Activated CD8-positive, alpha-beta memory T cell treated with anti-CD3 and anti-CD28 coated beads, Interleukin-2, amount 50 U/mL, for 24 hours (primary cell): ENCODE measurements around the gene PRSS3.
"Not testable (repeated sequence)": the region's sequence is repeated elsewhere in the genome, so short reads cannot be mapped to it uniquely, and the experiment has no call there.

Experiments used
- DNase-seq: peaks from one replicate; pipeline ENCODE4 v3.0.0-alpha.2; 2020; ENCODE audit errors: extremely low read depth

PRSS3 gene

DNA sequence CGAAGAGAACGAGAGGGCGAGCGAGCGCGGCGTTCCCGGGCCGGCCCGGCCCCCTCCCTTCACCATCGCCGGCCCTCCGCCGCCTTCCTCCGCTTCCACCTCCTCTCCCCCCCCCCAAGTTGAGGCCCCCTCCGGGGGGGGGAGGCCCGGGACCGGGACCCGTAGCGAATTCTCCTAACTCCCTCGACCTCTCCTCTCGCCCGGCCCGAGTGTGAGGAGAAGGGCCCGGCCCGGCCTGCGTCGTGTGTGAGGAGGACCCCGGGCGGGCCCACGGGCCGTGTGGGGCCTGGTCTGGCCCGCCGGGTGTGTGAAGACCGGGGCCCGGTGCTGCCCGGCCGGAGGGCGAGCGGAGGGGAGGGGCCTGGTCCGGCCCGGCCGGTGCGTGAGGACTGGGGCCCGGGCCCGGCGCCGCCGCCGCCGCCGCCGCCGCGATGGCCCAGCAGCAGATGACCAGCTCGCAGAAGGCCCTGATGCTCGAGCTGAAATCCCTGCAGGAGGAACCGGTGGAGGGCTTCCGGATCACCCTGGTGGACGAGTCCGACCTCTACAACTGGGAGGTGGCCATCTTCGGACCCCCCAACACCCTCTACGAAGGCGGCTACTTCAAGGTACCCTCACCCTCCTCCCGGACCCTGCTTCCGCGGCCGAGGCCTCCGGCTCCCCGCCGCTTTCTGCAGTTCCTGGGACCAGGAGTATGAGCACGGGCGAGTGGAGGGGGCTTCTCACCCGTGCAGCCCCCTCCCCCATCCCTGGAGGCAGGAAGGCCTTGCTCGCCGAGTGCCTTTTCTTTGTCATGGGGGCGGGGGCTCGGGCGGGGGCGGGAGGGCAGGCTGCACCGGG, 22.2 kb downstream of the PRSS3 start:
- no peak for DNase-seq

GRCh38 chr9:33818167-33818846, 22.9 kb downstream of the PRSS3 start:
- no peak for DNase-seq

DNA sequence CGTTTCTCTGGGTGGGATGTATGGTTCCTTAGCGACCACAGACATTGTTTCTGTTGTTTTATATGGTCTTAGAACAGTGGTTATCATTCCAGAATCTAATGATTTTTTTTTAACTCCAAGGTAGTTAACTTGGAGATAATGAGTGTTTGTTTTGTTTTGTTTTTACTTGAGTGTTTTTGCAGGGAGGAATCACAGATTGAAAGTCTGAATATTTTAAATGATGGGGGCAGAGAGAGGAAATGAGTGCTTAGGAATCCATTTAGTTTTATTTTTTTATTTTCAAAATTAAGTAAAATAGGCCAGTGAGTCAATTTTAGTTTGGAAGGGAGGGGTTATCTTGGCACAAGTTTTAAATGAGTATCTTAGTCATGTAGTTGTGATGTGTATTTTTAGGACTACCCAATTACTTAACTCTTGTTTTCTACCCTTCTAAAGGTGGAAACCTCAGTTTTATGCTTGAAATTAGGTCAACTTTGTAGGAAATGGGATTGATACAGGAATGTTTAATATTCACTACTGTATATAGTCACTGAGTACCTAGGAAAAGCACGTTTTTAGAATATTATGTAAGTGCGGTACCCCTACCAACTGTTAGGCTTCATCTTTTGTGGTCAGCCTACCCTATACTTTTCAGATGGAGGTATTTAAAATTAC, 23.6 kb downstream of the PRSS3 start:
- no peak for DNase-seq

- DNase-seq = no peak
Measured at GRCh38 chr9:33820231-33820745, 24.9 kb downstream of the PRSS3 start.

DNA sequence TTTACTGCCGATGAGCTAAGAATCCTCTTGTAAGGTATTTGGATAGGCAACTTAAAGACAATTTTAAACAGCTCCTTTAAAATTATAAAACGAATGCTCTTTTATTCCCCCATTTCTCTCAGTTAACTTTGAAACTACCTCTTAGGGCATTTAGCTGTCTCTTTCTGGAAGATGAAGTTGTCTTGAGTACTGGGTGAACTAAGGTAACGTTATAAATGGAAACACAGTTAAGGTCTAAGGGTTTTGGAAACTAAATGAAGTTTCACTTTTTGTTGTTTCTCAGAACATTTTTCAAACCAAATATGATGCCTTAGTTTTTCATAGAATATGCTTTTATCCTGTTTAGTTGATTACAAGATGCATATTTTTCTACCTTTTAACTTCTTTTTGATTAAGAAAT, 28.4 kb downstream of the PRSS3 start:
- DNase-seq = no peak

- DNase-seq = not testable (repeated sequence)
Measured at GRCh38 chr9:33827285-33827684, 31.9 kb downstream of the PRSS3 start.

DNA sequence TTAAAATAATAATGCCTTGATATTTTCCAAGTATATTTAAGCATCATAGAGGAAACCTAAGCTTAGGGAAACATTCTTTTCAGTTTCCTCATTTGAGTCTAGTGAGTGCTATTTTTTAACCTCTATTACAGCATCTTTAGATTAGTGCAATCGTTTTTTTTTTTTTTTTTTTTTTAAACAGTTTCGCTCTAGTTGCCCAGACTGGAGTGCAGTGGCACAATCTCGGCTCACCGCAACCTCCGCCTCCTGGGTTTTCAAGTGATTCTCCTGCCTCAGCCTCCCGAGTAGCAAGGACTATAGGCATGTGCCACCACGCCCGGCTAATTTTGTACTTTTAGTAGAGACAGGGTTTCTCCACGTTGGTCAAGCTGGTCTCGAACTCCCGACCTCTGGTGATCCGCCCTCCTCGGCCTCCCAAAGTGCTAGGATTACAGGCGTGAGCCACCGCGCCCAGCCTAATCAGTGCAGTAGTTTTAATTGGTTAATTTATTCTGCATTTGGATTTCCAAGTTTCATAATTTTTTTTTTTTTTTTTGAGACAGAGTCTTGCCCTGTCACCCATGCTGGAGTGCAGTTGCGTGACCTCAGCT, 34.4 kb downstream of the PRSS3 start:
- not testable (repeated sequence) for DNase-seq

DNA sequence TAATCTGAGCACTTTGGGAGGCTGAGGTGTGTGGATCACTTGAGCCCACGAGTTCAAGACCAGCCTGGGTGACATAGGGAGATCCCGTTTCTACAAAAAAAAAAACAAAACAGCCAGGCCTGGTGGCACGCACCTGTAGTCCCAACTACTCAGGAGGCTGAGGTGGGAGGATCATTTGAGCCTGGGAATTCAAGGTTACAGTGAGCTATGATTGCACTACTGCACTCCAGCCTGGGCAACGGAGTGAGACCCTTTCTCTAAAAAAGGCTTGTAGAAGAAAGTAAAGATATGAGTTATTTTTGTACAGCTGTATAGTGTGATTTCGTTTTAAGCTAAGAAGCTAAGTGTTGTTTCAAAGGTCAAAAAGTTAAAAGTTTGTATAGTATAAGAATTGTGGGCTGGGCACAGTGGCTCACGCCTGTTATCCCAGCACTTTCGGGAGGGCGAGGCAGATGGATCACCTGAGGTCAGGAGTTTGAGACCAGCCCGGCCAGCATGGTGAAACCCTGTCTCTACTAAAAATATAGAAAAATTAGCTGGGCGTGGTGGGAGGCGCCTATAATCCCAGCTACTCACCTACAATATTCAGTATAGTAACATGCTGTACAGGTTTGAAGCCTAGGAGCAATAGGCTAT, 40.4 kb downstream of the PRSS3 start:
- DNase-seq = no peak

GRCh38 chr9:33836261-33836660, 40.9 kb downstream of the PRSS3 start:
- not testable (repeated sequence) for DNase-seq

DNA sequence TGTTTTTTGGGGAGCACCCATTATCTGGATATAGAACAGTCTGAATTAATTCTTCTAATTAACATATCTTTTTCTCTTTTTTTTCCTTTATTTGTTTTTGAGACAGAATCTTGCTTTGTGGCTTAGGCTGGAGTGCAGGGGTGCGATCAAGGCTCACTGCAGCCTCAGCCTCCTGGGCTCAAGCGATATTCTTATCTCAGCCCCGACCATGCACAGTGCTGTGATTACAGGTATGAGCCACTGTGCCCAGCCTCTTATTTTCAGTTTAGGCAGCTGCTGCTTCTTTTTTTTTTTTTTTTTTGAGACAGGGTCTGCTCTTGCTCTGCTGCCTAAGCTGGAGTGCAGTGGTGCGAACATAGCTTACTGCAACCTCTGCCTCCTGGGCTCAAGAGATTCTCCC, 41.8 kb downstream of the PRSS3 start:
- no peak for DNase-seq

- DNase-seq = no peak
Measured at GRCh38 chr9:33840381-33840780, 45.0 kb downstream of the PRSS3 start.

DNA sequence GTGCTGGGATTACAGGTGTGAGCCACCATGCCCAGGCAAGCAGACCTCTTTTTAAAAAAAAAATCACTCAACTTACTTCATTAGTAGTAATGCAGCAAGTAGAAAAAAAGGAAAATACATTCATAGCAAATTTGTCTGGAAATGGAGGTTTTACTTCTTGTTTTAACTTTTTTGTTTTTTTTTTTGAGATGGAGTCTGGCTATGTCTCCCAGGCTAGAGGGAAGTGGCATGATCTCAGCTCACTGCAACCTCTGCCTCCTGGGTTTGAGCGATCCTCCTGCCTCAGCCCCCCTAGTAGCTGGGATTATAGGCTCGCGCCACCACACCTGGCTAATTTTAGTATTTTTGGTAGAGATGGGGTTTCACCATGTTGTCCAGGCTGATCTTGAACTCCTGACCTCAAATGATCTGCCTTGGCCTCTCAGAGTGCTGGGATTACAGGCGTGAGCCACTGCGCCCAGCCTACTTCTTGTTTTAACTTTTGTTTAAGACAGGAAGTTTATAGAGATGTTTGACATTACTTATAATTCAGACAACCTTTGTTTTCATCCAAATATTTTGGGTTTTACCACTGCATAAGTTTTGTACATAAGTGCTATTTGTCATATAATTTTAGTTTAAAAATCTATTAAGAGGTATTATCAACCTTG, 48.1 kb downstream of the PRSS3 start:
- DNase-seq = no peak

- DNase-seq = no peak
Measured at GRCh38 chr9:33846231-33846630, 50.9 kb downstream of the PRSS3 start.

DNA sequence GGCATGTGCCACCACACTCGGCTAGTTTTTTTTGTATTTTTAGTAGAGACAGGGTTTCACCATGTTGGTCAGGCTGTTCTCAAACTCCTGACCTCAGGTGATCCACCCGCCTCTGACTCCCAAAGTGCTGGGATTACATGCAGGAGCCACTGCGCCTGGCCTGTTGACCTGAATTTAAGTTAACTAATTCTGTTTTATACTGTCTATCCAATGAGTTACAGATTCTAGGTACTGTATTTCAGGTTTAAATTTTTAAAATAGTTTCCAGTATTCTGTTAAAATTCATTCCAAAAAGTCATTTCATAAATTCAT, 52.5 kb downstream of the PRSS3 start:
- DNase-seq = not testable (repeated sequence)
